Keratinocyte (primary cell): ENCODE measurements around the gene MSX2. TPM values are rescaled to one million over a fixed set of nuclear protein-coding genes. Genes with fewer than 3 reads are reported as not detected.

ENCODE experiments used
- DNase-seq: peaks from one replicate; pipeline ENCODE4 v3.0.0-alpha.2; 2011; ENCODE audit warnings: low read depth, missing footprints, low spot score
- FAIRE-seq: peaks from 2 replicates; lab custom pipeline; 2011; peaks lifted over from hg19 to GRCh38; lab: Jason Lieb, UNC
- H2AFZ ChIP-seq: 2 replicates; pipeline ENCODE4 v1.6.0; 2012; ENCODE audit warnings: low read length, control low read depth, inconsistent platforms; ENCODE audit not compliant: control insufficient read depth
- H3K27ac ChIP-seq: 2 replicates; pipeline ENCODE4 v1.5.1; 2011; ENCODE audit warnings: low read length; ENCODE audit not compliant: control insufficient read depth, insufficient read depth
- H3K27me3 ChIP-seq: 3 replicates; pipeline ENCODE4 v1.6.0; 2011; ENCODE audit warnings: low read length; ENCODE audit not compliant: control insufficient read depth, insufficient read depth; ENCODE audit errors: extremely low read depth
- H3K36me3 ChIP-seq, 2 experiments: 2 replicates in 1 of 2; 3 replicates in 1 of 2; pipeline ENCODE4 v1.5.1; 2011; ENCODE audit warnings: low read length in 2 of 2, mild to moderate bottlenecking in 1 of 2; ENCODE audit not compliant: control insufficient read depth in 2 of 2, insufficient read depth in 2 of 2; ENCODE audit errors: extremely low read depth in 1 of 2
- H3K4me1 ChIP-seq: 3 replicates; pipeline ENCODE4 v1.5.1; 2011; ENCODE audit warnings: low read length; ENCODE audit not compliant: control insufficient read depth, insufficient read depth; ENCODE audit errors: extremely low read depth
- H3K4me2 ChIP-seq: 3 replicates; pipeline ENCODE4 v1.6.0; 2011; ENCODE audit warnings: low read depth, low read length; ENCODE audit not compliant: control insufficient read depth, insufficient read depth; ENCODE audit errors: extremely low read depth
- H3K4me3 ChIP-seq, 3 experiments: fragments of 200-600 bp in 1 of 3; sonication (generic) in 1 of 3; 2 replicates in 2 of 3; 3 replicates in 1 of 3; pipeline ENCODE4 v1.5.1; 2011 to 2016; ENCODE audit warnings: low read length in 3 of 3, mild to moderate bottlenecking in 3 of 3, control low read depth in 2 of 3, inconsistent platforms in 1 of 3, low read depth in 1 of 3, mixed read lengths in 1 of 3, mixed run types in 1 of 3, moderate library complexity in 1 of 3; ENCODE audit not compliant: control insufficient read depth in 2 of 3, insufficient read depth in 2 of 3; ENCODE audit errors: extremely low read depth in 1 of 3
- H3K79me2 ChIP-seq: 2 replicates; pipeline ENCODE4 v1.6.0; 2012; ENCODE audit warnings: low read length; ENCODE audit not compliant: control insufficient read depth, insufficient read depth
- H3K9ac ChIP-seq: 3 replicates; pipeline ENCODE4 v1.6.0; 2011; ENCODE audit warnings: low read length; ENCODE audit not compliant: control insufficient read depth, insufficient read depth; ENCODE audit errors: extremely low read depth
- H3K9me1 ChIP-seq: 3 replicates; pipeline ENCODE4 v1.6.0; 2011; ENCODE audit warnings: low read length; ENCODE audit not compliant: control insufficient read depth, insufficient read depth; ENCODE audit errors: extremely low read depth
- H3K9me3 ChIP-seq: 2 replicates; pipeline ENCODE4 v1.5.1; 2012; ENCODE audit warnings: low read depth, low read length; ENCODE audit not compliant: control insufficient read depth
- H4K20me1 ChIP-seq: 3 replicates; pipeline ENCODE4 v1.6.0; 2011; ENCODE audit warnings: low read length; ENCODE audit not compliant: control insufficient read depth, insufficient read depth; ENCODE audit errors: extremely low read depth
- CTCF ChIP-seq, 3 experiments: IDR thresholded peaks in 1 of 3; conservative IDR thresholded peaks in 1 of 3; optimal IDR thresholded peaks in 1 of 3; 2 replicates in 2 of 3; 3 replicates in 1 of 3; pipeline versions ENCODE3 to v1.5.1; 2011; ENCODE audit warnings: low read length in 3 of 3, mild to moderate bottlenecking in 3 of 3, moderate library complexity in 2 of 3, control low read depth in 1 of 3, inconsistent platforms in 1 of 3; ENCODE audit not compliant: insufficient read depth in 2 of 3; ENCODE audit errors: extremely low read depth in 1 of 3
- EZH2 ChIP-seq: IDR thresholded peaks from one replicate; pipeline ENCODE4 v1.6.1; 2012; ENCODE audit warnings: inconsistent platforms, mild to moderate bottlenecking, low read length, moderate library complexity
- dilution Hi-C: fragments of 300-500 bp; cut with MboI; formaldehyde crosslinking; loops from one replicate; pipeline ENCODE4 v1.7.0; 2020; ENCODE audit warnings: low sequenced_read_pairs; ENCODE audit not compliant: extremely low pct_ligation_motif_present
- polyA plus RNA-seq, 5 experiments: library from polyadenylated mRNA; depleted of rRNA in 3 of 5; stranded (reverse) in 3 of 5; stranded (forward) in 1 of 5; unstranded in 1 of 5; fragments of >200 nt; gene quantifications; 1 replicate in 1 of 5; 2 replicates in 3 of 5; 3 replicates in 1 of 5; pipeline versions ENCODE4 v1.2.1 to v1.2.3, GENCODE V29; 2011 to 2012; ENCODE audit warnings: missing spikeins in 2 of 5, low read depth in 1 of 5, low replicate concordance in 1 of 5

The MSX2 gene
- polyA plus RNA-seq, 1 donor (not counting 4 experiments of a cell fraction or from before 2014, with no cell fraction given), result 2.7 TPM

- TF ChIP-seq EZH2 (no peak), CTCF (optimal IDR thresholded peaks at IDR 0.05 in 1 of 3, IDR thresholded peaks at IDR 0.05 in 1 of 3, conservative IDR thresholded peaks at IDR 0.05 in 1 of 3; ENCODE audit: extremely low read depth in 1 of 3, insufficient read depth in 2 of 3, low read length in 3 of 3) (no peak)
- peaks cover 25% of the 10 kb centered on the region for H3K27me3 ChIP-seq
- H3K9me3 ChIP-seq, result no peaks in the 10 kb centered on the region
These were observed 12.9 kb downstream of the MSX2 start for GRCh38 chr5:174737330-174737729.

GRCh38 chr5:174741352-174741751, 17.0 kb downstream of the MSX2 start:
- no peaks in the 10 kb centered on the region for H3K36me3 ChIP-seq
- H3K27ac ChIP-seq, result no peak overlapping the region
- H3K4me3 ChIP-seq, result no peak overlapping the region
- no peaks in the 10 kb centered on the region for H3K9me1 ChIP-seq
- FAIRE-seq (no peak), DNase-seq (no peak)
- dilution Hi-C loops, result no loop called here
- H3K9ac ChIP-seq, result no peak overlapping the region
- no peak overlapping the region for H3K4me2 ChIP-seq
- no peaks in the 10 kb centered on the region for H3K27me3 ChIP-seq
- no peaks in the 10 kb centered on the region for H4K20me1 ChIP-seq
- no peaks in the 10 kb centered on the region for H3K4me1 ChIP-seq
- no peaks in the 10 kb centered on the region for H3K79me2 ChIP-seq
- H2AFZ ChIP-seq, result no peak overlapping the region
- no peaks in the 10 kb centered on the region for H3K9me3 ChIP-seq
- TF ChIP-seq CTCF (optimal IDR thresholded peaks at IDR 0.05 in 1 of 3, IDR thresholded peaks at IDR 0.05 in 1 of 3, conservative IDR thresholded peaks at IDR 0.05 in 1 of 3; ENCODE audit: extremely low read depth in 1 of 3, insufficient read depth in 2 of 3, low read length in 3 of 3) (no peak), EZH2 (no peak)

More at GRCh38 chr5:174737330-174737729, 12.9 kb downstream of the MSX2 start:
- no peak overlapping the region for H3K9ac ChIP-seq
- no peaks in the 10 kb centered on the region for H4K20me1 ChIP-seq
- no peak overlapping the region for H3K4me3 ChIP-seq
- no peak overlapping the region for H3K27ac ChIP-seq
- no peak overlapping the region for H3K4me2 ChIP-seq
- no peaks in the 10 kb centered on the region for H3K36me3 ChIP-seq
- FAIRE-seq (no peak), DNase-seq (no peak)
- H3K79me2 ChIP-seq, result no peaks in the 10 kb centered on the region
- H2AFZ ChIP-seq, result no peak overlapping the region
- dilution Hi-C loops, result no loop called here
- H3K4me1 ChIP-seq, result peaks cover 5% of the 10 kb centered on the region
- no peaks in the 10 kb centered on the region for H3K9me1 ChIP-seq
